ENCODE measurements around the gene HDDC3.

- peak in 3 of 11 experiments; percentile 10 to 22 (median 19) for TF ChIP-seq CTCF (IDR thresholded peaks at IDR 0.05 in 8 of 11, conservative IDR thresholded peaks at IDR 0.05 in 3 of 11)
- TF ChIP-seq POLR2A (IDR thresholded peaks at IDR 0.05): no peak
These were observed 16.4 kb downstream of the HDDC3 start for GRCh38 chr15:90915808-90916440.
